ENCODE measurements around the gene C2CD4B.

C2CD4B gene, protein sequence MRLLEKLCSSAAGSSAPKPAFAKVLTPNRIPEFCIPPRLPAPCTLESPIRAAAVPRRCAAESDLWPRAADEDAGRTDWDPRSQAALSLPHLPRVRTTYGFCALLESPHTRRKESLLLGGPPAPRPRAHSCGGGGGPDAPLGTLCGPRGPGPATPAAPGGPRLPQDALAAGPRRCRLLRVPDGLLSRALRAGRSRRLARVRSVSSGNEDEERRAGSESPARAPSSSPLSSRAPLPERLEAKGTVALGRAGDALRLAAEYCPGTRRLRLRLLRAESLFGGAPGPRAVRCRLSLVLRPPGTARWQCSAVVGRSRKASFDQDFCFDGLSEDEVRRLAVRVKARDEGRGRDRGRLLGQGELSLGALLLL

DNA sequence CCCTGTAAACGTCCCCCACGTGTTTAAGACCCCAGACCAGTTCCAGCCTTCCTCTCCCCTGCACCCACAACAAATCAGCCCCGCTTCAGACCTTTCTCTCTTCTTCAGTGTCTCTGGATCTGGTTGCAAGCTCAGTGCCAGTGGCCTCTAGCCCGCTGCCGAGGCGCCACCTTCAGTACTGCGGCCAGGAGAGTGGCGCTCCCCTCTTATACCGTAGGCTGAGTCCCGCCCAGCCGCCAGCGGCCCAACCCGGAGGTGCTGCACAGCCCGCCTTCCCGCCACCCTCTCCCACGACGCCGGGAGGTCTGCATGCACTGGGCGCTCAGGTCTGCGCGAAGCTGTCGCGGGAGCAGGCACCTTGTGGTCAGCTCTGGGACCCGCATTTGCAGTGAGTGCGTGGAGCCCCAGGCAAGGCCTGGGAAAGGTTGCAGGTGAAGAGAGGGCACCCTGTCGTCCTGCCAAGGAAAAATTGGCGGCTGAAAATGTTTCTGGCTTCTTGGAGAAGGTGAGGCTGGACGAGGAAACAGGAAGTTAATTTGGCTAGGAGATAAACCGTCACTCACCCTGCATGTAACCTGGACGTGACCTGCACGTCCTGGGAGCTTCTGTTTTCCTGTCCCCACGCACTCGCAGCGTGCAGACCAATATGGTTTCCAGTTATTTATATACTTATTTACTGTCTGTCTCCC, at the start of gene C2CD4B:
Gene C2CD4B, minus strand, starts transcription at position 182 of the 689 bp plus-strand sequence. CDS start 301 bp downstream, outside the sequence.
- DNase-seq (ENCODE audit: low spot score), result no peak

DNA sequence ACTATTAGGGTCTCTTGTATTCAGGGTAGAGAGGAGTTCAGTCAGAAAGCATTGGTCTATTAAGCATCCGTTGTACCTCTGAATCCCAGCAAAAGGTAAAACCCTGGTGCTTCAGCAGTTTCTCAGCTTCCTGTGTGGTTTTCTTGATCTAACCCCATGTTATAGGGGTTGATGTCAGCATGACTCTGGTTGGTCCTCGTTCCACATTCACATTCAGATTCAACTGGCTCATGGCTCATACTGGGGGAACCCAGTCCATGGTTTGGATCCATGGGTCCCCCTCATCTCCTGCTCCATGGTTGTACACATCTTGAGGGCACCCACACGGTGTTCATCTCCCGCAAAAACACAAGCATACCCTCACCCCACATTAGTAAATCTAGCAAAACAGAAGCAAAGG, 47.7 kb upstream of the C2CD4B start:
- no peak for DNase-seq (ENCODE audit: low spot score)

GRCh38 chr15:62211348-62211747, 46.3 kb upstream of the C2CD4B start:
- no peak for DNase-seq (ENCODE audit: low spot score)

GRCh38 chr15:62209821-62210220, 44.7 kb upstream of the C2CD4B start:
- no peak for DNase-seq (ENCODE audit: low spot score)

GRCh38 chr15:62209322-62209721, 44.2 kb upstream of the C2CD4B start:
- no peak for DNase-seq (ENCODE audit: low spot score)

GRCh38 chr15:62208884-62209283, 43.8 kb upstream of the C2CD4B start:
- DNase-seq (ENCODE audit: low spot score), result no peak

- DNase-seq (ENCODE audit: low spot score), result no peak
These were observed 43.3 kb upstream of the C2CD4B start for GRCh38 chr15:62208367-62208766.

- no peak for DNase-seq (ENCODE audit: low spot score)
These were observed 25.6 kb upstream of the C2CD4B start for GRCh38 chr15:62190675-62191074.

- no peak for DNase-seq (ENCODE audit: low spot score)
These were observed 25.2 kb upstream of the C2CD4B start for GRCh38 chr15:62190274-62190673.

DNA sequence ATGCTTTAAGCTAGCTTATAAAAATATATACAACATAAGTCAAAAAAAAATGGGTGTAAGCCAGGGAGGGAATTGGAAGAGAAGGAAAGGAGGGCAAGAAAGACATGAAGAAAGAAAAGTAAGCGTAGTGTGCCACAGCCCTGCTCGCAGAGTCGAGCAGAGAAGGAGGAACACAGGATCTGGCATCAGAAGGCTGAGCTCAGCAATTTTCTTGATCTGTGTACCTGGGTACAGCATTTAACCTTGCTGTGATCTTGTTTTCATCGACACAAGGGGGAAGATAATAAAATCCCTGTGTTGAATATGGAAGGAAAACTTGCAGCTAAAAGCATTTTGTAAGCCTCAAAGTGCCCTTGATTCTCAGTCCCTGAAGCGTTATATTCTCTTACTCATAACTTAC, 23.7 kb upstream of the C2CD4B start:
- DNase-seq (ENCODE audit: low spot score), result no peak

GRCh38 chr15:62187910-62188309, 22.8 kb upstream of the C2CD4B start:
- DNase-seq (ENCODE audit: low spot score), result no peak

DNA sequence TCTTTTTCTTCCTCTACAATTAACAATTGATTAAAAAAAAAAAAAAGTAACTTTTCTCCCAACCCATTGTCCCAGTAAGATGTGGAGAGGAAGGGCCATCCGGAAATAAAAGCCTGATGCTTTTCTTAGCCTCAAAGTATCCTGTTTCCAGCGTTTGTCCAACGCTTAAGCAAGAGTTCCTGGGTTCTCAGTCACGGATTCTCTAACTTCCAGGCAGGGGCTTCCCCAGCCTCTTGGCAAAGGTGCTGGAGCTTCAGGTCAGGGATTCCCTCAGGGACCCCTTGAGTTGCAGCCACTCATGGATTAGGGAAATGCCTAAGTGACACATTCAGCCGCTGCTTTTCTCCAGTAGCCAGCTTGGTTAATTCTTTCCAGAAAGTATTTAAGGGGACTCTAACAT, 22.3 kb upstream of the C2CD4B start:
- no peak for DNase-seq (ENCODE audit: low spot score)

GRCh38 chr15:62186578-62186977, 21.5 kb upstream of the C2CD4B start:
- DNase-seq (ENCODE audit: low spot score), result no peak

- DNase-seq (ENCODE audit: low spot score), result no peak
These were observed 18.0 kb upstream of the C2CD4B start for GRCh38 chr15:62183130-62183529.

DNA sequence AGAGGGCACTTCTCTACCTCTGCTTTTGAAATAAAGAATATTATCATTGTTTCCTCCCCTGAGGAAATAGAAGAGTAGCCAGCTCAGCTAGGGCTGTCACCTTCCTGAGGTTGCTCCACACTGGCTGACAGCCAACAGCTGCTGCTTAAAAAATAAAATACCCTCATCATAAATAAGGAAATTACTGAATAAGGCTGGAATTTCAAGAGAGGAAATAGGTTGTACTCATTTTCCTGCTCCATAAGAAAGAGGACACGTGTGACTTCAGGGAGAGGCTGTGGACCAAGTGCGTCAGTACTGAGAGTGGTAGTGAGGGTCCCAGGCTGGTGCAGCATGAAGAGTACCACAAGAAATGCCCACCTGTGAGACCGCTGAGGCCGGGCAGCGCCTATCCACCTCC, 8.1 kb upstream of the C2CD4B start:
- no peak for DNase-seq (ENCODE audit: low spot score)

DNA sequence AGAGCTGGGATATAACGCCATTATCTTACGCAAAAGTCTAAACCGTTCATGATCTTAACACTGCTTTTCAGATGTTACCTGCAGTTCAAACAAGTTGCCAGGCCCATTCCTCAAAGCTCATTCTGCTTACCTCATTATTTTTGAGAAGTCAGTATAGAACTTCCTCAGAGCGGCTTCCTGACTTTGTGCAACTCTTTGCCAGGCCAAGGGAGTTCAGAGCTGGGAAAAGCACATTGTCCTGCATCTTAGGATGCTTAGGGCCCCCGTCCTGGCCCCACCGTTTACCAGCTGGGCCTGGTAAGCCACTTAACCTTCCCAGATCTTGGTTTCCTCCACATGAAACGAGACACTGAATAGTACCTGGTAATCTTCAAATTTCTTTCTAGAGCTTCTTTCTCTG, 6.8 kb upstream of the C2CD4B start:
- no peak for DNase-seq (ENCODE audit: low spot score)

- DNase-seq (ENCODE audit: low spot score), result no peak
These were observed 799 bp upstream of the C2CD4B start for GRCh38 chr15:62165793-62166375.

- DNase-seq (ENCODE audit: low spot score), result peak; percentile 29
These were observed 535 bp downstream of the C2CD4B start for GRCh38 chr15:62164396-62165103.

DNA sequence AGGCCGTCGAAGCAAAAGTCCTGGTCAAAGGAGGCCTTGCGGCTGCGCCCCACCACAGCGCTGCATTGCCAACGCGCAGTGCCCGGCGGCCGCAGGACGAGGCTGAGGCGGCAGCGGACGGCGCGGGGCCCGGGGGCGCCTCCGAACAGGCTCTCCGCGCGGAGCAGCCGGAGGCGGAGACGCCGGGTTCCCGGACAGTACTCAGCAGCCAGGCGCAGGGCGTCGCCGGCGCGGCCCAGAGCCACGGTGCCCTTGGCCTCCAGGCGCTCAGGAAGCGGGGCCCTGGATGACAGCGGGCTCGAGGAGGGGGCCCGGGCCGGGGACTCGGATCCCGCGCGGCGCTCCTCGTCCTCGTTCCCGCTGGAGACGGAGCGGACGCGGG, 1.1 kb downstream of the C2CD4B start:
- peak; percentile 20 for DNase-seq (ENCODE audit: low spot score)

DNA sequence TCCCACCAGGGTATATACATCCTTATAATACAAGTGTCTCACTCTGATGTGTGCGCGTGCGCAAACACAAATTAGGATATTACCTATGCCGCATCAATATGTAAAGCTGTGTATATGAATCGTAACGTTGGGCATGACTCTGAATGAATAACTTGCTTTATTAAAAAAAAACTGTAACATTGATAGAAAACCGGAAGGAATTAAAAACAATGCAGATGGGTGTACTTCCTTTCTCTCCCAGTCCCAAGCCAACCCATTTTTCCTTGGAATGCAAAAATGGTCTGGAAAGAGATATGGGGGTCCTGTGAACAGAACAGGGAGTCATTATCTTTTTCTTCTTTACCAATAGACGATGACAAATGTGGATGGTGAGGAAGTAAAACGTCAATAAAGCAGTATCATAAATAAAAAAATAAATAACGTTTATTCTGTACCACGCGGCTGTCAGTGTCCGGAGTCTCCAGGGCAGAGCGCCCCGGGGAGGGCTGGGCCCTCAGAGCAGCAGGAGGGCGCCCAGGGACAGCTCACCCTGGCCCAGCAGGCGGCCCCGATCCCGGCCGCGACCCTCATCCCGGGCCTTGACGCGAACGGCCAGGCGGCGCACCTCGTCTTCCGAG, 1.6 kb downstream of the C2CD4B start:
- DNase-seq (ENCODE audit: low spot score), result no peak

- no peak for DNase-seq (ENCODE audit: low spot score)
These were observed 11.9 kb downstream of the C2CD4B start for GRCh38 chr15:62153228-62153627.

DNA sequence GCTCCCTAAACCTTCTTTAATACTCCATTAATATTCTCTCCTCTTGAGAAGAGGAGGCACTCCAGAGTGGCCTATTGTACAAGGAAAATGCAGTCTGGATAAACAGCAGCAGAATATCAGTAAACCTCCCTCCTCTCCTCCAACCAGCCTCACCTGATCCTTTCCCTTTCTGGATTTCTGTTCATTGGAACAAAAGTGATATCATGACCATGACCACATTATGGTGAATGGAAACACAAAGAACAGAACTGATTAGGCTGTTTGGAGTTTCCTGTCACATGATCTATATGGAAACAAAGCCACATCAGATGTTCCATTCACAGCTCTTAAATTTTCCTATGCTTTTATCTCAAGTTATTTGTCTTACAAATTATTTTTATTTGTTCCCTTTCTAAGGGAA, 14.6 kb downstream of the C2CD4B start:
- DNase-seq (ENCODE audit: low spot score), result no peak
